AG09309 (cell line): Measurements from ENCODE around the gene ZNF385C.

Source experiments
- DNase-seq: peaks from one replicate; pipeline ENCODE4 v3.0.0-alpha.2; 2010; ENCODE audit warnings: low read depth
- H3K4me3 ChIP-seq: 2 replicates; pipeline ENCODE4 v1.5.1; 2011; ENCODE audit warnings: mild to moderate bottlenecking, low read depth, low read length, moderate library complexity; ENCODE audit not compliant: control insufficient read depth
- TF ChIP-seq, protein P1 (sequence below): IDR thresholded peaks from 2 replicates; pipeline ENCODE4 v1.5.1; 2011; ENCODE audit warnings: mild to moderate bottlenecking, low read depth, low read length, inconsistent platforms; ENCODE audit not compliant: insufficient read depth, control insufficient read depth; ENCODE audit errors: missing control alignments

Gene ZNF385C

DNA sequence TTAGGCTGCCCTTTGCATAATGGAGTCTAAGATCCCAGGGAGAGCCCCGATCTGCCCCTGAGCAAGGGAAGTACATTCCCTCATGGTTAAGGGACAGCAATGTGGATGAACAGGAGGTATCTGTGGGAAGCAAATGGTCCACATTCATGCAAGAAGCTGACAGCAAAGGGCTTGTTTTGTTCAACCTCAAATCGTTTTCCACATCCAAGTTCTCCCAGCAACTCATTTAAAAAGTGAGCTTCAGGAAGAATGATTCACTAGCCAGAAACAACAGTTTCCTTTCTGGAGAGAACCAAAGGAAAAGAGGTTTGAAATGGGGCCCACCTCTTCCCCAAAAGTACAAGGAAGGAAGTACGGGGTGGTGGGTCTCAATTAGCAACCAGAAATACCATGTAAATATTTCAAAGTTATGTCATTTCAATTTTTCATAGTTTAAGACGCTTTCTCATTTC is 33.7 kb upstream of the ZNF385C start:
- TF ChIP-seq, protein P1, sequence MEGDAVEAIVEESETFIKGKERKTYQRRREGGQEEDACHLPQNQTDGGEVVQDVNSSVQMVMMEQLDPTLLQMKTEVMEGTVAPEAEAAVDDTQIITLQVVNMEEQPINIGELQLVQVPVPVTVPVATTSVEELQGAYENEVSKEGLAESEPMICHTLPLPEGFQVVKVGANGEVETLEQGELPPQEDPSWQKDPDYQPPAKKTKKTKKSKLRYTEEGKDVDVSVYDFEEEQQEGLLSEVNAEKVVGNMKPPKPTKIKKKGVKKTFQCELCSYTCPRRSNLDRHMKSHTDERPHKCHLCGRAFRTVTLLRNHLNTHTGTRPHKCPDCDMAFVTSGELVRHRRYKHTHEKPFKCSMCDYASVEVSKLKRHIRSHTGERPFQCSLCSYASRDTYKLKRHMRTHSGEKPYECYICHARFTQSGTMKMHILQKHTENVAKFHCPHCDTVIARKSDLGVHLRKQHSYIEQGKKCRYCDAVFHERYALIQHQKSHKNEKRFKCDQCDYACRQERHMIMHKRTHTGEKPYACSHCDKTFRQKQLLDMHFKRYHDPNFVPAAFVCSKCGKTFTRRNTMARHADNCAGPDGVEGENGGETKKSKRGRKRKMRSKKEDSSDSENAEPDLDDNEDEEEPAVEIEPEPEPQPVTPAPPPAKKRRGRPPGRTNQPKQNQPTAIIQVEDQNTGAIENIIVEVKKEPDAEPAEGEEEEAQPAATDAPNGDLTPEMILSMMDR = no peak
- DNase-seq = no peak
- no peak overlapping the region for H3K4me3 ChIP-seq

DNA sequence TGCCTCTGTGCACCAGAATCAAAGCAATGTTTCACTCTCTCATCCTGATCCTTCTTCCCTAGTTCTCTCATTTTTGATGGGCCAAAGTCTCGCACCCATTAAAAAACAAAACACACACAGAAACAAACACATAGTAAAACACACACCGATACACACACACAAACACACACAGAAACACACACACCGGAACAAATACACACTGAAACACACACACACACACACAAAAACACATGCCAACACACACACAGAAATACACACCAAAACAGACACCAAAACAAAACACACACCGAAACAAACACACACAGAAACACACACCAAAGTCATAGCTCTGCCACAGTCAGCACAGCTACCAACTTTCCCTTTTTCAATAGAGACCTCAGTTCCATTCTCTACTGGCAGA is 33.0 kb upstream of the ZNF385C start:
- no peak overlapping the region for H3K4me3 ChIP-seq
- DNase-seq = no peak
- TF ChIP-seq, protein P1 = no peak

DNA sequence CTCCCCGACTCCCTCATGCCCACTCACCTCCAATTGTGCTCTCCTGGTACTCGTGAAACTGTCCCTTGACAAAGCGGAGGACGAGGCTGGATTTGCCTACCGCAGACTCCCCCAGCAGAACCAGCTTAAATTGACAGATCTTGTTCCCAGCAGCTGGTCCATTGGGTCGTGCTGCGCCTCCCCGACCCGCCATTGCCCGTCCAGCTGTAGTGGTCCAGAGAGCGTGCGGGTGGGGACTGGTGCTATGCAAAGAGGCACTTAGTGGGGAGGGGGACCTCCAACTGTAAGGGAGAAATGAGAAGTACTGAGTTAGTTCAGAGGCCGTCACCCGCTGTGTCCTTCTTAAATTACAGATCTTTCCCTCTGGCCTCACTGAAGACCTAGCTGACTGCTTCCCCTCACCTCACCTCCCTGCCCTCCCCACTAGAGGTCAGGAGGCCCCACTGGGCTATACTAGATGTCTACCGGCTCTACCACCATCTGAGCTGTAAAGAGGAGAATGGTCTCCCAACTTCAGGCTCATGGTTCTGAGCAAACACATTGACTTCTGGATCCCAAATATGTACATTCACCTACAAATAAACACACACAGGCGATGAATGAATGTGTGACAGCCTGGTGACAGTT is 32.1 kb upstream of the ZNF385C start:
- TF ChIP-seq, protein P1 = no peak
- DNase-seq = no peak
- no peak overlapping the region for H3K4me3 ChIP-seq

DNA sequence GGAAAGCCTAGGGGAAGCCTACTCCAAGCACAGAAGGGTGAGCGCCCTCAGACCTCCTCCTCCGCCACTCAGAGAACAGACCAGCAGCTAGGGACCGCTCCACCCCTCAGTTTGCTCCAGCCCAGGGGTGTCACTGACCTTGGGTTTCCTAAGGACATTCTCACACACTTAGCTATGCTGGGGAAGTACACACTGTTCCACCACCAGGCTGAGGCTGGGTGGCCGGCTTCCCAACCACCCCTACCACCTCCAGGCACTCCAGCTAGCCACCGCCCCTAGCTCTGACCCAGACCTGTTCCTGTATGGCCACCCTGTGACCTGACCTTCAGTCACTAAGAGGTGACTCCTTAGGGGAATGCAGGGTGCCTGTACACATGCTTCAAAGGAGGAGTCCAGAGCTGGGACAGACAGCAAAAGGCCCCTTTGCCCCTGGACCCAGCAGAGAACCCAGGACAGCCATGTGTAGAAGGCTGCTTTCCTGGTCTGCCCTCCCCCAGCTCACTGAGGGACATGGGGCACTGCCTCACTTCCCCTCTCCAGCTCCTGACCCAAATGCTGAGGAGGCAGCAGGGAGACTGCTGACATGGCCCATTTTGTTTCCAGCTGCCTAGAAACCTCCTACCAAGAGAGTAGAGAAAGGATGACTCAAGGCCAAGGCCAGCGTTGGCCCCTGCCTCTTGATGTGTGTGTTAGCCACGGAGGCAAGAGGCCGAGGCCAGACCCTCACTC is 31.0 kb upstream of the ZNF385C start:
- DNase-seq = no peak
- no peak overlapping the region for H3K4me3 ChIP-seq
- TF ChIP-seq, protein P1 = no peak

DNA sequence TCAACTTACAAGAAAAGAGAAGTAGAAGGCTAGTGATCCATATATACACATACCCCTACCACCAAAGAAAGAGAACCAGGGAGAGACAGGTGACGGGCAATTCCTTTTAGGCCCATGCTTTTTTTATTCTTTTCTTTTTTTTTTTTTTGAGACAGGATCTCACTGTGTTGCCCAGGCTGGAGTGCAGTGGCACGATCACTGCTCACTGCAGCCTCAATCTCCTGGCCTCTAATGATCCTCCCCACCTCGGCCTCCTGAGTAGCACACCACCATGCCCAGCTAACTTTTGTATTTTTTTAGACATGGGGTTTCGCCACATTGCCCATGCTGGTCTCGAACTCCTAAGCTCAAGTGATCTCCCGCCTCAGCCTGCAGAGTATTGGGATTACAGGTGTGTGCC is 29.1 kb upstream of the ZNF385C start:
- no peak for DNase-seq
- TF ChIP-seq, protein P1 = no peak
- H3K4me3 ChIP-seq = no peak overlapping the region

DNA sequence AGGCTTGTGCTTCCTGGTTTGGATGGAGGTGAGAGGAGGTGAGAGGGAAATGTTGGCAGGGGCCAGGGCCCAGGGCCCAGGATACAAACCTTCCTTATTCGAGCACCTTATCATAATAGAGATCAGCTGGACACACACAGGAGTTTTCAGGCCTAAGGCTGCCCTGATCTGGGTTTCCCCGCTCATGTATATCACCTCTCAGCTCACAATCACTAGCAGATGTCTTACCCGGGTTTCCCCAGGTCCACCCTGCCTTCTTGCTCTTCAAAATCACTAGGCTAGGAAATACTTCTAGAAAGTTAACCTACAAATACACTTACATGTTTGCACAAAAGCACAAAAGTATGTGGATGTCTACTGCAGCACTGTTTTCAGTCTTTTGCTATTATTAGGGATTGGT is 28.6 kb upstream of the ZNF385C start:
- H3K4me3 ChIP-seq = no peak overlapping the region
- no peak for DNase-seq
- TF ChIP-seq, protein P1 = no peak

DNA sequence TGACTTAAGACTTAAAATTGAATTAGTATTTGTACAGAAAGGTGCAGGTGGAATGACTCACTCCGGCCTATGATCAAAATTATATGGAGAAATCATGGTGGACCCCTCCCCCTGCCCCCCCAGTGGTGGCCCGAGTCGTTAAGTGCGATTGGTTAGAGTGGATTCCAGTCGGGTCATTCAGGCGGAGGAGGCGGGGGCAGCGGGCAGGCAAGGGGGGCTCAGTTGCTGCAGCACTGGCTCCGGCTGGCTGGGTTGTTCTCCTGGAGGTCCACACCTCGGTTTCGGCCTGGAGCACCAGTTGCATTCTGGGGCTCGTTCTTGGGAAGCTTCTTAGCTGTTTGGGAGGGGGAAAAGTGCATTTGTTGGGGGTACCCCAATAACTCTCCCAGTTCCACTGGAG is 27.3 kb upstream of the ZNF385C start:
- TF ChIP-seq, protein P1 = no peak
- DNase-seq = no peak

More for the DNA sequence above, 27.3 kb upstream of the ZNF385C start:
- no peak overlapping the region for H3K4me3 ChIP-seq
